Measurements from ENCODE around the gene CCDC6. TPM values are rescaled to one million over a fixed set of nuclear protein-coding genes. Genes with fewer than 3 reads are reported as not detected.
A peak's percentile ranks its signal among the peaks of the same experiment; 100 is the strongest.

CCDC6 gene
- total RNA-seq, 1 donor from 2014 or later = 50.6 TPM

DNA sequence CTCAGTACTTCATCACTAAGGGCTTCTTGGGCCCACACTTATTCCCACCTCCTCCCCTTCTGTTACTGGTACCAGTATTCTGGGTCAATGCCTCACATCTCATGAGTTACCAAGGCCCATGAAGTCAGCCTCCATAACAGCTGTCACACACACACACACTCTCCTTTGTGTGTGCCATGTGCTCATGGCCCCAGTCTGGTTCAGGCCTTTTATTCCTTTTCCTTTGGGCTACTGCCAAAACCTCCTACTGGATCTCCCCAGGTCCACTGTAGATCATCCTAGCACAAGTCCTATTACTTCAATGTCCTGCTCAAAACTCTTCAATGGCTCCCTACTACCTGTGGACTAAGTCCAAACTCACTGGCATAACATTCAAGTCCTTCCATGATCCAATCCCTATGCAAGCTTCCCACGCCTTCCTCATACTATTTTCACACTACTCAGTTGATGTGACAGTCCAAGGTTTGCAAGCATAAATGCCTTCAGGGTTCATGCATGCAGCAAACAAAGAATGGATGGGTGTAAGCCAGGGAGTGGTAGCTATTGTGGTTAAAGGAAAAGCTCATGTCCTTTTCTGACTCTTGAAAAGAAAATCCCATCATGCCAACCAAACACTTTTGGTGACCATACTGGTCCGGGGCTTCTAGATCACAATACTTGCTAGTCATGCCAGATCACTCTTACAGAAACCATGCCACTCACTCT lies 68.1 kb downstream of the CCDC6 start:
- Histone ChIP-seq H3K36me3 (peaks cover 6% of the 10 kb centered on the region), H3K4me1 (no peaks in the 10 kb centered on the region), H3K4me3 (no peak overlapping the region), H3K9me3 (no peaks in the 10 kb centered on the region), H3K27me3 (ENCODE audit: low read depth) (no peaks in the 10 kb centered on the region), H3K27ac (no peak overlapping the region)
- TF ChIP-seq CTCF (IDR thresholded peaks at IDR 0.05) = no peak
- no peak for ATAC-seq
- no peak for DNase-seq
- intact Hi-C loops (cut with DNase I) = no loop called here

GRCh38 chr10:59833810-59834209 lies 72.5 kb downstream of the CCDC6 start:
- Histone ChIP-seq H3K36me3 (peaks cover 16% of the 10 kb centered on the region), H3K4me1 (no peaks in the 10 kb centered on the region), H3K9me3 (no peaks in the 10 kb centered on the region), H3K27ac (no peak overlapping the region), H3K4me3 (no peak overlapping the region), H3K27me3 (ENCODE audit: low read depth) (no peaks in the 10 kb centered on the region)
- ATAC-seq (peak in 1 of 2 donors; percentile 31), DNase-seq (no peak)
- intact Hi-C loops (cut with DNase I) = no loop called here
- no peak for TF ChIP-seq CTCF (IDR thresholded peaks at IDR 0.05)

- intact Hi-C loops (cut with DNase I) = no loop called here
- Histone ChIP-seq H3K36me3 (peaks cover 16% of the 10 kb centered on the region), H3K27ac (no peak overlapping the region), H3K27me3 (ENCODE audit: low read depth) (no peaks in the 10 kb centered on the region), H3K4me1 (no peaks in the 10 kb centered on the region), H3K4me3 (no peak overlapping the region), H3K9me3 (no peaks in the 10 kb centered on the region)
- no peak for ATAC-seq
- no peak for TF ChIP-seq CTCF (IDR thresholded peaks at IDR 0.05)
- DNase-seq = no peak
Measured at GRCh38 chr10:59832506-59832905, 73.8 kb downstream of the CCDC6 start.

DNA sequence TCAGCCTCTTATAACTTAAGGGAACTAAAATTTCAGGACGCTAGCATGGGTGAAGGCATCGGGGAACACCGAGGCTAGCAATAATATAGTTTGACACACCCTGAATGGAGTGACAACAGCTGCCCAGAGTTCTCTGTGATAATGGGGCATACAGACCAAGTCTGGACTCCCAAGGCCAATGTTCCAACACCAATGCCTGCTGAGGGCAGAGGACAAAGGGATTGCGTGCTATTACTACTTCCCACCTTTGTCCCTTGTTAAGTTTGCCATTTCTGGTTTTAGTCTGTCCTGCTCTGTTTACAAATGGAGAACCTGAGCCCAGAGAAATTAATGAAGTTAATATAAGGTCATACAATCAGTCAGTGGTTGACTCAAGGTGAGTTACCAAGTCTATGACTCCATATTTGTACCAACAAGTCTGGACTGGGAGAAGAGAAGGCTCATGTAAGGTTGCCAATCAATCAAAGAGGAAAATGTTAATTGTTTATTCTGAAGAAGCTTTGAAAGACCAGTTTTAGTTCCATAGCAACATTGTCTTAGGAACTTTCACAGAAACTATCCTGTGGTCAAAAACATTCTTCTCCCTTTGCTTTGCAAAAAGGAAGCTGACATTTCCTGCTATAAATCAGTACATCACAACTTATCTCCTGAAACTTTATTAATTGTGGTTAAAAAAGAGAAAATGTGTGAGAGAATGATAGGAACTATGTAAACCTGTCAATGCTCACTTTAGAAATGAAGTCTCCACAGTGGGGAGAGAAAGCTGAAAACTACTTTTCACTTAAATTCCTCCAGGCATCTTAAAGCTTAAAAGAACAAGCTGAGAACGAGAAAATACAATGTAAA lies 74.5 kb downstream of the CCDC6 start:
- intact Hi-C loops (cut with DNase I) = no loop called here
- Histone ChIP-seq H3K27ac (no peak overlapping the region), H3K27me3 (ENCODE audit: low read depth) (no peaks in the 10 kb centered on the region)

More for the DNA sequence above, 74.5 kb downstream of the CCDC6 start:
- TF ChIP-seq CTCF (IDR thresholded peaks at IDR 0.05) = no peak
- DNase-seq (no peak), ATAC-seq (no peak)
- H3K4me1 ChIP-seq = no peaks in the 10 kb centered on the region
- no peaks in the 10 kb centered on the region for H3K9me3 ChIP-seq
- H3K36me3 ChIP-seq = peaks cover 16% of the 10 kb centered on the region
- no peak overlapping the region for H3K4me3 ChIP-seq
